GM12878 (cell line): ENCODE results near the gene LPCAT3. TPM values are rescaled to one million over a fixed set of nuclear protein-coding genes. Genes with fewer than 3 reads are reported as not detected.

ENCODE experiments used
- CTCF ChIP-seq, 3 experiments: IDR thresholded peaks in 2 of 3; conservative IDR thresholded peaks in 1 of 3; 2 replicates each; pipeline ENCODE4 v1.5.1; 2011; ENCODE audit warnings: low read depth in 3 of 3, low read length in 3 of 3, mild to moderate bottlenecking in 3 of 3, control low read depth in 2 of 3, moderate library complexity in 2 of 3, inconsistent platforms in 1 of 3, mixed read lengths in 1 of 3; ENCODE audit not compliant: control insufficient read depth in 2 of 3, insufficient read depth in 1 of 3; ENCODE audit errors: extremely low read depth in 1 of 3
- ELK1 ChIP-seq: IDR thresholded peaks from 2 replicates; pipeline ENCODE4 v1.6.1; 2012; ENCODE audit warnings: low read depth, low read length, improper control_type of control experiment
- FOXK2 ChIP-seq: fragments of 450-650 bp; IDR thresholded peaks from 2 replicates; pipeline ENCODE4 v1.6.1; 2017; ENCODE audit warnings: mild to moderate bottlenecking, moderate library complexity
- KAT2A ChIP-seq: conservative IDR thresholded peaks from 2 replicates; pipeline ENCODE4 v1.6.1; 2011; ENCODE audit warnings: low read depth, low read length; ENCODE audit not compliant: control insufficient read depth
- LARP7 ChIP-seq: fragments of 450-650 bp; IDR thresholded peaks from 2 replicates; pipeline ENCODE4 v1.6.1; 2017; ENCODE audit warnings: mild to moderate bottlenecking
- NBN ChIP-seq: fragments of 450-650 bp; IDR thresholded peaks from 2 replicates; pipeline ENCODE4 v1.6.1; 2016
- RELA ChIP-seq: fragments of 450-650 bp; IDR thresholded peaks from 2 replicates; pipeline ENCODE4 v1.8.0; 2014; ENCODE audit warnings: borderline replicate concordance; ENCODE audit not compliant: partially characterized antibody
- SIX5 ChIP-seq: IDR thresholded peaks from 2 replicates; pipeline ENCODE4 v1.6.1; 2011; ENCODE audit warnings: mild to moderate bottlenecking, low read depth, low read length, moderate library complexity; ENCODE audit not compliant: severe bottlenecking
- SP1 ChIP-seq: IDR thresholded peaks from one replicate; pipeline ENCODE4 v1.6.1; 2011; ENCODE audit warnings: low read depth, low read length
- TCF12 ChIP-seq: IDR thresholded peaks from 2 replicates; pipeline ENCODE4 v1.6.1; 2011; ENCODE audit warnings: low read depth, mild to moderate bottlenecking, low read length
- TCF7 ChIP-seq: IDR thresholded peaks from 2 replicates; pipeline ENCODE4 v1.6.1; 2014; ENCODE audit warnings: antibody characterized with exemption, borderline replicate concordance
- ZNF687 ChIP-seq: fragments of 450-650 bp; IDR thresholded peaks from 2 replicates; pipeline ENCODE4 v1.6.1; 2017; ENCODE audit warnings: mild to moderate bottlenecking, moderate library complexity
- polyA plus RNA-seq, 11 experiments: library from polyadenylated mRNA; depleted of rRNA in 4 of 11; unstranded in 6 of 11; stranded (reverse) in 5 of 11; fragments of >200 nt; fragmentation: Nextera tagmentation in 4 of 11; fragmentation: Illumina TruSeq in 1 of 11; extraction: Ambion mirVana in 4 of 11; extraction: Trizol in 1 of 11; gene quantifications; 1 replicate in 1 of 11; 2 replicates in 10 of 11; pipeline versions ENCODE4 v1.2.1 to v1.2.3, GENCODE V29; 2011 to 2016; ENCODE audit warnings: inconsistent platforms in 2 of 11, missing spikeins in 2 of 11, low read depth in 1 of 11
- total RNA-seq, 4 experiments: library from RNA; depleted of rRNA in 3 of 4; stranded (reverse); fragments of >200 nt in 3 of 4; fragmentation: Illumina TruSeq in 1 of 4; extraction: Trizol in 1 of 4; gene quantifications; 2 replicates each; pipeline versions ENCODE4 v1.2.1 to v1.2.3, GENCODE V29; 2013 to 2021
- TF ChIP-seq, protein P1 (sequence below): fragments of 450-650 bp; IDR thresholded peaks from 2 replicates; pipeline ENCODE4 v1.6.1; 2017; ENCODE audit warnings: borderline replicate concordance
- TF ChIP-seq, protein P2 (sequence below): fragments of 450-650 bp; IDR thresholded peaks from 2 replicates; pipeline ENCODE4 v1.6.1; 2017; ENCODE audit warnings: antibody characterized with exemption, mild to moderate bottlenecking, moderate library complexity
- TF ChIP-seq, protein P3 (sequence below): fragments of 450-650 bp; IDR thresholded peaks from 2 replicates; pipeline ENCODE4 v1.6.1; 2017; ENCODE audit warnings: low read depth, mild to moderate bottlenecking, moderate library complexity

LPCAT3 gene
- total and polyA plus RNA-seq, 10 of the 15 experiments (the other 5 are each of a cell fraction or from before 2014, with no cell fraction given), result 2.6 to 48.3 (median 23.0) TPM

DNA sequence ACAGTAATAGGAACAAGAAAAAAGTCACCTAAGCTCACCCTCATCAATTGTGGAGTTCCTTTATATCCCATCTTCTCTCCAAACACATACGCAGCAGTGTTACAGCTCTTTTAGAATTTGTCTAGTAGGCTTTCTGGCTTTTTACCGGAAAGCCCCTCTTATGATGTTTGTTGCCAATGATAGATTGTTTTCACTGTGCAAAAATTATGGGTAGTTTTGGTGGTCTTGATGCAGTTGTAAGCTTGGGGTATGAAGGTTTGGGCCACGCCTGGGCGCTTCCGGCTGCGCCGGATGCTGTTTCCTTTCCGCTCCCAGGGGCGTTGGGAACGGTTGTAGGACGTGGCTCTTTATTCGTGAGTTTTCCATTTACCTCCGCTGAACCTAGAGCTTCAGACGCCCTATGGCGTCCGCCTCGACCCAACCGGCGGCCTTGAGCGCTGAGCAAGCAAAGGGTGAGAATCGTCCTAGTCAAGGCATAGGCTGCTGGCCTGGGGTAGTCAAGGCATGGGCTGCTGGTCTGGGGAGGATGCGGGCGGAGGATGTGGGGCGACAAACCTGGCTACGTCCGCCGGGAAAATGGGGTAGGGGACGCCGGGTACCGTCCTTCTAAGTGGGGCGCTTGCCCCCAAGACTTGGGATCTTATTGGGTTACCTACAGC, 74.4 kb downstream of the LPCAT3 start, which contains the start of the genes C12orf57 and RNU7-1 (continued):
- TF ChIP-seq, protein P1, sequence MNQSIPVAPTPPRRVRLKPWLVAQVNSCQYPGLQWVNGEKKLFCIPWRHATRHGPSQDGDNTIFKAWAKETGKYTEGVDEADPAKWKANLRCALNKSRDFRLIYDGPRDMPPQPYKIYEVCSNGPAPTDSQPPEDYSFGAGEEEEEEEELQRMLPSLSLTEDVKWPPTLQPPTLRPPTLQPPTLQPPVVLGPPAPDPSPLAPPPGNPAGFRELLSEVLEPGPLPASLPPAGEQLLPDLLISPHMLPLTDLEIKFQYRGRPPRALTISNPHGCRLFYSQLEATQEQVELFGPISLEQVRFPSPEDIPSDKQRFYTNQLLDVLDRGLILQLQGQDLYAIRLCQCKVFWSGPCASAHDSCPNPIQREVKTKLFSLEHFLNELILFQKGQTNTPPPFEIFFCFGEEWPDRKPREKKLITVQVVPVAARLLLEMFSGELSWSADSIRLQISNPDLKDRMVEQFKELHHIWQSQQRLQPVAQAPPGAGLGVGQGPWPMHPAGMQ, result no peak
- TF ChIP-seq NBN, result peak; percentile 98
- TF ChIP-seq SIX5, result peak; percentile 26
- TF ChIP-seq ZNF687, result peak; percentile 100
- TF ChIP-seq KAT2A, result no peak
- TF ChIP-seq FOXK2, result no peak
- TF ChIP-seq SP1, result no peak
- TF ChIP-seq ELK1, result peak; percentile 77
- peak; percentile 95 for TF ChIP-seq TCF12
- TF ChIP-seq CTCF (IDR thresholded peaks at IDR 0.05 in 2 of 3, conservative IDR thresholded peaks at IDR 0.05 in 1 of 3; ENCODE audit: control insufficient read depth in 2 of 3, extremely low read depth in 1 of 3, insufficient read depth in 1 of 3, low read depth in 3 of 3, low read length in 3 of 3), result no peak
- peak; percentile 95 for TF ChIP-seq LARP7
- TF ChIP-seq, protein P2, sequence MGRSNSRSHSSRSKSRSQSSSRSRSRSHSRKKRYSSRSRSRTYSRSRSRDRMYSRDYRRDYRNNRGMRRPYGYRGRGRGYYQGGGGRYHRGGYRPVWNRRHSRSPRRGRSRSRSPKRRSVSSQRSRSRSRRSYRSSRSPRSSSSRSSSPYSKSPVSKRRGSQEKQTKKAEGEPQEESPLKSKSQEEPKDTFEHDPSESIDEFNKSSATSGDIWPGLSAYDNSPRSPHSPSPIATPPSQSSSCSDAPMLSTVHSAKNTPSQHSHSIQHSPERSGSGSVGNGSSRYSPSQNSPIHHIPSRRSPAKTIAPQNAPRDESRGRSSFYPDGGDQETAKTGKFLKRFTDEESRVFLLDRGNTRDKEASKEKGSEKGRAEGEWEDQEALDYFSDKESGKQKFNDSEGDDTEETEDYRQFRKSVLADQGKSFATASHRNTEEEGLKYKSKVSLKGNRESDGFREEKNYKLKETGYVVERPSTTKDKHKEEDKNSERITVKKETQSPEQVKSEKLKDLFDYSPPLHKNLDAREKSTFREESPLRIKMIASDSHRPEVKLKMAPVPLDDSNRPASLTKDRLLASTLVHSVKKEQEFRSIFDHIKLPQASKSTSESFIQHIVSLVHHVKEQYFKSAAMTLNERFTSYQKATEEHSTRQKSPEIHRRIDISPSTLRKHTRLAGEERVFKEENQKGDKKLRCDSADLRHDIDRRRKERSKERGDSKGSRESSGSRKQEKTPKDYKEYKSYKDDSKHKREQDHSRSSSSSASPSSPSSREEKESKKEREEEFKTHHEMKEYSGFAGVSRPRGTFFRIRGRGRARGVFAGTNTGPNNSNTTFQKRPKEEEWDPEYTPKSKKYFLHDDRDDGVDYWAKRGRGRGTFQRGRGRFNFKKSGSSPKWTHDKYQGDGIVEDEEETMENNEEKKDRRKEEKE, result peak; percentile 75
- TF ChIP-seq RELA, result peak; percentile 86
- peak; percentile 82 for TF ChIP-seq TCF7
- TF ChIP-seq, protein P3, sequence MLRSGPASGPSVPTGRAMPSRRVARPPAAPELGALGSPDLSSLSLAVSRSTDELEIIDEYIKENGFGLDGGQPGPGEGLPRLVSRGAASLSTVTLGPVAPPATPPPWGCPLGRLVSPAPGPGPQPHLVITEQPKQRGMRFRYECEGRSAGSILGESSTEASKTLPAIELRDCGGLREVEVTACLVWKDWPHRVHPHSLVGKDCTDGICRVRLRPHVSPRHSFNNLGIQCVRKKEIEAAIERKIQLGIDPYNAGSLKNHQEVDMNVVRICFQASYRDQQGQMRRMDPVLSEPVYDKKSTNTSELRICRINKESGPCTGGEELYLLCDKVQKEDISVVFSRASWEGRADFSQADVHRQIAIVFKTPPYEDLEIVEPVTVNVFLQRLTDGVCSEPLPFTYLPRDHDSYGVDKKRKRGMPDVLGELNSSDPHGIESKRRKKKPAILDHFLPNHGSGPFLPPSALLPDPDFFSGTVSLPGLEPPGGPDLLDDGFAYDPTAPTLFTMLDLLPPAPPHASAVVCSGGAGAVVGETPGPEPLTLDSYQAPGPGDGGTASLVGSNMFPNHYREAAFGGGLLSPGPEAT, result peak; percentile 60
